Measurements from ENCODE around the gene BRINP3. TPM values are rescaled to one million over a fixed set of nuclear protein-coding genes. Genes with fewer than 3 reads are reported as not detected.
A peak's percentile ranks its signal among the peaks of the same experiment; 100 is the strongest.

The BRINP3 gene
- total and polyA plus RNA-seq, 2 experiments from 2014 or later, result 5.0 to 6.3 TPM

DNA sequence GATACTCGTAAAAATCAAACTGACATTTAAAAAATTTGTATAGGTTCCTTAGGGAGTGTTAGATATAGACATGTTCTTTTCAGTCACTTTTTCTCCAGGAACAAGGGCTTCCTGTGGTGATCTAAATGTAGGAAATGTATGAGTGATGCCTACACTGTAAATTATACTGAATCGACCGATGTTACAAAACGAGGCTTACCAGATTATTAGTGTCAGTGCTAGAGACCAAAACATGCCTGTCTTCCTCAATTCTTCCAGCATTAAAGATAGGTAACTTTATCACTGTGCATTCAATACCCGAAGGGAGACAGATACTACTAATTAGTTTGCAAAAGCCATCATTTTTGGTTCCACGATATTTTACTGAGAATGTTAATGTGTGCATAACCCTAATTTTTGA, 86.1 kb downstream of the BRINP3 start:
- no peaks in the 10 kb centered on the region for H3K36me3 ChIP-seq
- no peak overlapping the region for H3K4me3 ChIP-seq
- TF ChIP-seq, protein P1, sequence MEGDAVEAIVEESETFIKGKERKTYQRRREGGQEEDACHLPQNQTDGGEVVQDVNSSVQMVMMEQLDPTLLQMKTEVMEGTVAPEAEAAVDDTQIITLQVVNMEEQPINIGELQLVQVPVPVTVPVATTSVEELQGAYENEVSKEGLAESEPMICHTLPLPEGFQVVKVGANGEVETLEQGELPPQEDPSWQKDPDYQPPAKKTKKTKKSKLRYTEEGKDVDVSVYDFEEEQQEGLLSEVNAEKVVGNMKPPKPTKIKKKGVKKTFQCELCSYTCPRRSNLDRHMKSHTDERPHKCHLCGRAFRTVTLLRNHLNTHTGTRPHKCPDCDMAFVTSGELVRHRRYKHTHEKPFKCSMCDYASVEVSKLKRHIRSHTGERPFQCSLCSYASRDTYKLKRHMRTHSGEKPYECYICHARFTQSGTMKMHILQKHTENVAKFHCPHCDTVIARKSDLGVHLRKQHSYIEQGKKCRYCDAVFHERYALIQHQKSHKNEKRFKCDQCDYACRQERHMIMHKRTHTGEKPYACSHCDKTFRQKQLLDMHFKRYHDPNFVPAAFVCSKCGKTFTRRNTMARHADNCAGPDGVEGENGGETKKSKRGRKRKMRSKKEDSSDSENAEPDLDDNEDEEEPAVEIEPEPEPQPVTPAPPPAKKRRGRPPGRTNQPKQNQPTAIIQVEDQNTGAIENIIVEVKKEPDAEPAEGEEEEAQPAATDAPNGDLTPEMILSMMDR (IDR thresholded peaks at IDR 0.05; ENCODE audit: low read depth, low read length), result no peak
- H3K9me3 ChIP-seq (ENCODE audit: low read depth), result no peaks in the 10 kb centered on the region
- DNase-seq (ENCODE audit: low read depth in 1 of 2, low spot score in 1 of 2), result no peak
- no peak overlapping the region for H3K27ac ChIP-seq
- no peaks in the 10 kb centered on the region for H3K4me1 ChIP-seq (ENCODE audit: low read depth)
- no peaks in the 10 kb centered on the region for H3K27me3 ChIP-seq

- Histone ChIP-seq H3K4me1 (ENCODE audit: low read depth) (peaks cover 7% of the 10 kb centered on the region), H3K9me3 (ENCODE audit: low read depth) (no peaks in the 10 kb centered on the region), H3K36me3 (no peaks in the 10 kb centered on the region), H3K27ac (no peak overlapping the region), H3K27me3 (no peaks in the 10 kb centered on the region), H3K4me3 (no peak overlapping the region)
- no peak for DNase-seq (ENCODE audit: low read depth in 1 of 2, low spot score in 1 of 2)
- TF ChIP-seq, protein P1 (IDR thresholded peaks at IDR 0.05; ENCODE audit: low read depth, low read length), result no peak
Measured at GRCh38 chr1:190377991-190378390, 99.7 kb downstream of the BRINP3 start.

DNA sequence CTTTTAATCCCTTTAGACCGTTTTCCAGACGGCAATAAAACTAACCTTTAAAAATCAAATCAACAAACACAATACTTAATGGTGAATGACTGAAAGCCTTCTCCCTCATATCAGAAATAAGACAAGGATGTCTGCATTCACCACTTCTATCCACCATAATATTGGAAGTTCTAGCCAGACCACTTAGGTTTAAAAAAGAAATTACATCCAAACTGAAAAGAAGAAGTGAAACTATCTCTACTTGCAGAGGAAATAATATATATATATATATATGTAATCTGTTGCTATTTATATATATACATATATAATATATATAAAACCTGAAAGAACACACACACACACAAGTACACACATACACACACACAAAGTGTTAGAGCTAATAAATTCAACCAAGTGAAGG, 100.4 kb downstream of the BRINP3 start:
- Histone ChIP-seq H3K36me3 (no peaks in the 10 kb centered on the region), H3K4me1 (ENCODE audit: low read depth) (peaks cover 7% of the 10 kb centered on the region), H3K9me3 (ENCODE audit: low read depth) (no peaks in the 10 kb centered on the region), H3K4me3 (no peak overlapping the region), H3K27ac (no peak overlapping the region), H3K27me3 (no peaks in the 10 kb centered on the region)
- TF ChIP-seq, protein P1 (IDR thresholded peaks at IDR 0.05; ENCODE audit: low read depth, low read length), result no peak
- no peak for DNase-seq (ENCODE audit: low read depth in 1 of 2, low spot score in 1 of 2)

DNA sequence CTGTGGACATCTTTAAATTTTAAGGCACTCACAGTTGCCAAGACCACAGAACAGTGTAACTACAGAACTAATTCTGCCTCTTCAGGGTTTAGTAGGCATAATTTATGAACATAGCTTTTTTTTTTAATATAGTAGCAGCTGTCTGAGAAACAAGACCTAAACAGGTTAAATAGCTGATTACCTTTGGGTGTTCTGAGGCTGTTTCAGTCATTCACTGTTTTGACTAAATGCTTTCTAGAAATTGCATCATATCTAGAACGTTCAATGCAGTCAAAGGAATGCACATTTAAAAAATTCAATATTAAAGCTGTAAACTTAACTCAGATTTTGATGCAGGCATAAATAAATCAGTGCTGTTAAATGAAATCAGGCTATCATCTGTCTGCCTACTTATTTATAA, 101.6 kb downstream of the BRINP3 start:
- H3K36me3 ChIP-seq, result no peaks in the 10 kb centered on the region
- no peak overlapping the region for H3K27ac ChIP-seq
- no peak overlapping the region for H3K4me3 ChIP-seq
- no peaks in the 10 kb centered on the region for H3K27me3 ChIP-seq
- peaks cover 7% of the 10 kb centered on the region for H3K4me1 ChIP-seq (ENCODE audit: low read depth)
- peak in 1 of 2 donors; percentile 14 for DNase-seq (ENCODE audit: low read depth in 1 of 2, low spot score in 1 of 2)
- TF ChIP-seq, protein P1 (IDR thresholded peaks at IDR 0.05; ENCODE audit: low read depth, low read length), result no peak
- no peaks in the 10 kb centered on the region for H3K9me3 ChIP-seq (ENCODE audit: low read depth)

DNA sequence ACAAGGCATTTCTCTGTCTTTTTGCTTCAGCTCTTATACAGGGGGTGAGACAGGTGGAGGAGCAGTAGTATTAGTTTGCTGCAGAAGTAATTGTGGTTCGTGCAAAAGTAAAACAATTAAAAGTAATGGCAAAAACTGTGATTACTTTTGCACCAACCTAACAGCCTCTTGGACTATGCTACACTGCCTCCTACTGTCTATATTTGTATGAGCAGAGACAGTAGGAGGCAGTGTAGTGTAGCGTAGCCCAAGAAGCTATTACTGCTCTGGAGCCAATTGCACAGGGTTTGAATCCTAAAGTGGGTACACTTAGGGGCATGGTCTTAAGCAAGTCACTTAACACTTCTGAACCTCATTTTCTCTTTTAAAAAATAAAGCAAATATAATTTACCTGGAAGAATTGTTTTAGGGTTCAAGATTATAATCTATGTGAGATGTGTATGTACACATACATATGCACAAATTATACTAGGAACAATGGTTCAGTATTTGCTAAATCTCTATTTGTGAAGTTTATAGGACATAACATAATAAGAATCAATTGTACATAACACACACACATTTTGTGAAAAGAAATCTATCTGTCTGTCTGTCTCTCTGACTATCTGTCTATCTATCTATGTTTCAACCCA, 103.8 kb downstream of the BRINP3 start:
- Histone ChIP-seq H3K36me3 (no peaks in the 10 kb centered on the region), H3K27ac (no peak overlapping the region), H3K4me1 (ENCODE audit: low read depth) (peaks cover 7% of the 10 kb centered on the region), H3K27me3 (no peaks in the 10 kb centered on the region), H3K4me3 (no peak overlapping the region), H3K9me3 (ENCODE audit: low read depth) (no peaks in the 10 kb centered on the region)
- peak; percentile 52 to 53 for DNase-seq (ENCODE audit: low read depth in 1 of 2, low spot score in 1 of 2)
- TF ChIP-seq, protein P1 (IDR thresholded peaks at IDR 0.05; ENCODE audit: low read depth, low read length), result peak; percentile 70

Data from cardiac muscle cell (in vitro differentiated cells and primary cell).